GM12874 (cell line): ENCODE results near the gene ATP2C1.

Source experiments
- TF ChIP-seq, protein P1 (sequence below): IDR thresholded peaks from 2 replicates; pipeline ENCODE4 v1.5.1; 2011; ENCODE audit warnings: low read depth, mild to moderate bottlenecking, control low read depth, low read length, moderate library complexity; ENCODE audit not compliant: insufficient read depth

The ATP2C1 gene

DNA sequence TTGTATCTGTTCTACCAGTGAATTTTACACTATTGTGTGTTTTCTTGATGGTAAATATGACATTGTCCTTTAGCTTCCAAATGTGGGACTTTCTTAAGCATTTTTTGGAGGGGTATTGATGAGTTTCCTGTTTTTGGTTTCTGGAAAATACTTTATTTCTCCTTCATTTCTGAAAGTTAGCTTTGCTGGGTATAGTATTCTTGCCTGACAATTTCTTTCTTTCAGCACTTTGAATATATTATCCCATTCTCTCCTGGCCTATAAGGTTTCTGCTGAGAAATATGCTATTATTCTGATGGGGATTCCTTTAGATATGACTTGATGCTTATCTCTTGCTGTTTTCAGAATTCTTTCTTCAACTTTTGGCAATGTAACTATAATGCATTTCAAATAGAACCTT, 15.4 kb upstream of the ATP2C1 start:
- TF ChIP-seq, protein P1, sequence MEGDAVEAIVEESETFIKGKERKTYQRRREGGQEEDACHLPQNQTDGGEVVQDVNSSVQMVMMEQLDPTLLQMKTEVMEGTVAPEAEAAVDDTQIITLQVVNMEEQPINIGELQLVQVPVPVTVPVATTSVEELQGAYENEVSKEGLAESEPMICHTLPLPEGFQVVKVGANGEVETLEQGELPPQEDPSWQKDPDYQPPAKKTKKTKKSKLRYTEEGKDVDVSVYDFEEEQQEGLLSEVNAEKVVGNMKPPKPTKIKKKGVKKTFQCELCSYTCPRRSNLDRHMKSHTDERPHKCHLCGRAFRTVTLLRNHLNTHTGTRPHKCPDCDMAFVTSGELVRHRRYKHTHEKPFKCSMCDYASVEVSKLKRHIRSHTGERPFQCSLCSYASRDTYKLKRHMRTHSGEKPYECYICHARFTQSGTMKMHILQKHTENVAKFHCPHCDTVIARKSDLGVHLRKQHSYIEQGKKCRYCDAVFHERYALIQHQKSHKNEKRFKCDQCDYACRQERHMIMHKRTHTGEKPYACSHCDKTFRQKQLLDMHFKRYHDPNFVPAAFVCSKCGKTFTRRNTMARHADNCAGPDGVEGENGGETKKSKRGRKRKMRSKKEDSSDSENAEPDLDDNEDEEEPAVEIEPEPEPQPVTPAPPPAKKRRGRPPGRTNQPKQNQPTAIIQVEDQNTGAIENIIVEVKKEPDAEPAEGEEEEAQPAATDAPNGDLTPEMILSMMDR: no peak

DNA sequence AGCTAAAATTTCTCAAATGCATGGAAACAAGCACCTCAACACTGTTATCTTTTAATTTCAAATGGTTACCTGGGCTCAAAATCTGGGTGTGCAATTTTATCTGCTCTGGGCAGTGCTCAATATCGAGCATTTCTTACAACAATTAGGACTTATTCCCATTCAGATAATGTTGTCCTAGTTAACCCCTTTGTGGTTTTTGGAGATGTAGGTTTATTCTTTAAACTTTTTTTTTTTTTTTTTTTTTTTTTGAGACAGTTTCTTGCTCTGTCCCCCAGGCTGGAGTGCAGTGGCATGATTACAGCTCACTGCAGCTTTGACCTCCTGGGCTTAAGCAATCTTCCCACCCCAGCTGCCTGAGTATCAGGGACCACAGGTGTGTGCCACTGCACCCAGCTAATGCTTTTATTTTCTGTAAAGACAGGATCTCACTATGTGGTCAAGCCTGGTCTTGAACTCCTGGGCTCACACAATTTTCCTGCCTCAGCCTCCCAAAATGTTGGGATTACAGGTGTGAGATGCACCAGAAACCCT, 4.4 kb upstream of the ATP2C1 start:
- TF ChIP-seq, protein P1: no peak

DNA sequence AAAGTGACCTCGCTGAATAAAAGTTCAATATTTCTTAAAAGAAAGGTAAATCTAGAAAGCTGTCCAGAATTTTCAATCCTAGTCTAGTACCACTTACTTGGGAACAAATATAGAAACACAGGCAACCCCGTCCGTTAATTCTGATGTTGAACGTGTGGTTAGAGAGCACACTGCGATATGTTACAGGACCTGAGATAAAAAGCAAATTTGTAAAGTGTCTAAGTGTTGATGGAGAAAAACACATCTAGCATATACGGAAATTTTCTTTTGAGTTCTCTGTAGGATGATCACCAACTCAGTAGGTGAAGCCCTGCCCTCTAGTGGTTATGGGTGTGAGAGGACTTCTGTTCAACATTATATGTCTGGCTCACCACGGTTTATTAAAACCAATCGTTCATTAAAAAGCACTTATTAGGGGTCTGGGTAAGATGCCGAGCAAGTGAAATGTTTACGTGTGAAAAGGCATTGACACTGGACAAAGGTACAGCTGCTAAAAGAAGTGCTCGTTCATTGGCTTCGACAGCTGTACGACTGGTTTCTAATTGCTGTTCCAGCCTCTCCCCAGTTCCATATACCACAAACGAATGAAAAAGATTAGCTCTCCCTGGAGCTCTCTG, 1.0 kb upstream of the ATP2C1 start:
- TF ChIP-seq, protein P1: peak; percentile 69

DNA sequence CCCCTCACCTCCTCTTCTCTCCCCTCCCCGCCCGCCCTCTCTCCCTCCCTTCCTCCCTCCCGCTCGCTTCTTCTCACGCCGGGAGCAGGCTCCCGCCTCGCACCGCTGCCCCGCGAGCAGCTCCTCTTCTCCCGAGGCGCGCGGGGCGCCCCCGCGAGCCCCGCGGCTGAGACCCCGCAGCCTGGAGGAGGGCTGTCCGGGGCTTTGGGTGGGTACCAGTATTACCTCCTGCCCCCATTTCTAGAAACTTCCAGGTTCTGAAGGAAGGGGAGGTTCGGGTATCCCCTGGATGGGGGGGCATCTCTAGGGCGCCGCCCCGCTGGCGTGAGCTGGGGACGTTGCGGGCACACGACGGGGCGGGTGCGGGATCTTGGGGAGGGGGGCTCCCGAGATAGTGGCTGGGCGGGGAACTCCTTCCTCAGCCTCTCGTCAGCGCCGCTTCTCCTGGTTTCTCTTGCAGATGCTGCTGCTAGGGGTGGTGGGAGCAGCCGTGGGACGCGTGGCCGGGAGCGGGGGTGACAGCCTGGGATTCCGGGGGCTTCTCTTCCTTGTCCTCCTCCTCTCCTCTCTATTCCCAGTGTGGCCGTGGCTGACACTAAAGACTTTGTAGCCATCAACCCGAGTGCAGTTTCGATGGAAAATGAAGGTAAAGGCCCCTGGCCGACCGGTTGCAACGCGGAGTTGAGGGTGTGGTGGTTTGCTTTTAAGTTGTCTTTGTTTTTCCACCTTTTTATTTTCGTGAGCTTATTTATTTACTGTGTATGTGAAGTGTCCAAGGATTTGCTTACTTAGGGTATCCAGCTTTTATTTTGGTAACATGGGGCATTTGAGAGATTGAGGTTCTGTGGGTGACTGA, 474 bp downstream of the ATP2C1 start:
- TF ChIP-seq, protein P1: 0 out of 2 replicates have a peak, but pooled peaks have one; percentile 6

DNA sequence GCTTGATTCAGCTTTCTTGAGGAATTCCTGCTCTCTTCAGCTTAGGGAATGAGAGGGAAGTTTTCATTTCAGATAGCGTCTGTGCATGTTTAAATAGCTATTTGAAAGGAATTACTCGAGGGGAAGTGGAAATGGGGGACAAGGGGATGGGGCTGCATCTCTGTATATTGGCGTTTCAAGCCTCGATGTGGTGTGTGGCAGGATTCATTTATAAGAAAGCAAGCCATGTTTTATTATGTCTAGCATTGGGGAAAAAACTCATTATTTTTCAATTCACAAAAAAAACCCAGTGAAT, 1.0 kb downstream of the ATP2C1 start:
- TF ChIP-seq, protein P1: no peak

DNA sequence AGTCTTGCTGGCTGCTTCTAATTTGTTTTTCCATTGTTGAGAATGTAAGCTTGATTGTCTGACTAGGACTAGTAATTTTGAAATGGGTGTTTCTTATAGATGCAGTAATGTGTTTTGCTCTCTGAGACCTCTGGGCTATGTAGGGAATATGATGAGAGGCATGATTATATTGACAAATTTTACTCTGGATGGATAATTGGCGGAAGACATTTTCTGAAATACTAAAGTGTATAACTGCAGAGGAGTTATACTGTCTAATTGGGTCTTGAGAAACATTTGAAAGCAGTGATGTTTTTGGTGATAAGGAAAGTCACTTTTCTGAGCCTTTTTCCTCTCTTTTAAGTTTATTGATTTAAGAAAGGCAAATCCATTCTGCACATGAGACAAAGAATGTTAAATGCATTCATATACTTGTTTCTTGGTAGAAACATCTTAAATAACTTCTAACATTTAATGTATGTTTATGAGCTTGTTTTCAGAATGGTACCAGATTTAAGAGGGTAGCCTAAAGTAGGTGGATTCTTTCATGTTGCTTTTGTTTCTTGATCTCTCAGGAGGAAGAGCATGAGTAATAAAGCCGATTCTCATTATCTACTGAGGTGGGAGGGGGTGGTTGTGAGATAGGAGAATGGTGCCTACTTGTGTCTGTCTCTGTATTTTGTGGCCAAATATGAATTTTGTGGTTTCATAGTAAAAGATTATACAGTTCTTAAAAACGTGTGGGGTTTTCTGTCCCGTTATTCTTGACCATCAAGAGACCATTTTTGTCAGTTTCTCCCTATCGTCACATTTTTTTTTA, 2.0 kb downstream of the ATP2C1 start:
- TF ChIP-seq, protein P1: no peak

DNA sequence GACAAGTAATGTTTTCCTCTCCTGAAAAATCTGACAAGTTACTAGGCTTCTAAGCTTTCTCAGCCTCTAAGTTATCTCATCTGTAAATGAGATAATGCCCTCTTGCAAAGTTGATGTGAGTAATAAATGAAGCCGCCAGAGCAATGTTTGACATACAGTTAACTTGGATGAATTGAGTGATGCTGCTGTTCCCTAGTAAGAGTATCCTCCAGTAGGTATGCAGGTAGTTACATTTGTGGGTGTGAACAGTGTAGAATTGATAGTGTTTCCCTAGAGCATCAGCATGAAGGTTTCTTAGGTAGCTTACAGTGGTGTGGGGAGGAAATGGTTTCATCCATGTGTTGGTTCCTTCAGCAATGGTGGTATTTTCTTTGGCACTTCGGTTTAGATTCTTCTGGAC, 3.4 kb downstream of the ATP2C1 start:
- TF ChIP-seq, protein P1: no peak
